ENCODE results near the gene GRP. TPM values are rescaled to one million over a fixed set of nuclear protein-coding genes. Genes with fewer than 3 reads are reported as not detected.

GRP gene
- total RNA-seq, 2 donors from 2014 or later: not detected

GRCh38 chr18:59265246-59265973 is 45.5 kb downstream of the GRP start:
- Mint-ChIP-seq H3K27ac (no peak overlapping the region), H3K27me3 (peaks cover 83% of the 10 kb centered on the region), H3K4me1 (peaks cover 22% of the 10 kb centered on the region), H3K36me3 (ENCODE audit: low read depth) (peaks cover 6% of the 10 kb centered on the region), H3K4me3 (peak overlapping the region; percentile 72)
- DNase-seq (no peak), ATAC-seq (peak; percentile 57)
- H3K9me3 ChIP-seq (ENCODE audit: control insufficient read depth, low read length, poor library complexity, severe bottlenecking): no peaks in the 10 kb centered on the region

- Mint-ChIP-seq H3K27me3 (peaks cover 84% of the 10 kb centered on the region), H3K4me3 (peak overlapping the region; percentile 72), H3K4me1 (peaks cover 22% of the 10 kb centered on the region), H3K27ac (no peak overlapping the region), H3K36me3 (ENCODE audit: low read depth) (peaks cover 6% of the 10 kb centered on the region)
- DNase-seq (no peak), ATAC-seq (no peak)
- no peaks in the 10 kb centered on the region for H3K9me3 ChIP-seq (ENCODE audit: control insufficient read depth, low read length, poor library complexity, severe bottlenecking)
Observed at GRCh38 chr18:59265974-59266369, 46.0 kb downstream of the GRP start.

GRCh38 chr18:59266459-59266858 is 46.5 kb downstream of the GRP start:
- Mint-ChIP-seq H3K27ac (no peak overlapping the region), H3K27me3 (peaks cover 89% of the 10 kb centered on the region), H3K4me3 (peak overlapping the region; percentile 72), H3K4me1 (peaks cover 22% of the 10 kb centered on the region), H3K36me3 (ENCODE audit: low read depth) (peaks cover 6% of the 10 kb centered on the region)
- DNase-seq (no peak), ATAC-seq (no peak)
- no peaks in the 10 kb centered on the region for H3K9me3 ChIP-seq (ENCODE audit: control insufficient read depth, low read length, poor library complexity, severe bottlenecking)

GRCh38 chr18:59266886-59267502 is 47.0 kb downstream of the GRP start:
- Mint-ChIP-seq H3K27ac (no peak overlapping the region), H3K36me3 (ENCODE audit: low read depth) (peaks cover 6% of the 10 kb centered on the region), H3K4me3 (no peak overlapping the region), H3K27me3 (peaks cover 92% of the 10 kb centered on the region), H3K4me1 (peaks cover 25% of the 10 kb centered on the region)
- H3K9me3 ChIP-seq (ENCODE audit: control insufficient read depth, low read length, poor library complexity, severe bottlenecking): no peaks in the 10 kb centered on the region
- no peak for DNase-seq
- no peak for ATAC-seq

GRCh38 chr18:59267503-59268126 is 47.7 kb downstream of the GRP start:
- peaks cover 25% of the 10 kb centered on the region for H3K4me1 Mint-ChIP-seq
- H3K4me3 Mint-ChIP-seq: peak overlapping the region; percentile 73
- peaks cover 91% of the 10 kb centered on the region for H3K27me3 Mint-ChIP-seq
- H3K36me3 Mint-ChIP-seq (ENCODE audit: low read depth): peaks cover 6% of the 10 kb centered on the region
- ATAC-seq: no peak
- no peaks in the 10 kb centered on the region for H3K9me3 ChIP-seq (ENCODE audit: control insufficient read depth, low read length, poor library complexity, severe bottlenecking)
- DNase-seq: no peak
- no peak overlapping the region for H3K27ac Mint-ChIP-seq

- peaks cover 85% of the 10 kb centered on the region for H3K27me3 Mint-ChIP-seq
- ATAC-seq (no peak), DNase-seq (no peak)
- H3K27ac Mint-ChIP-seq: no peak overlapping the region
- peaks cover 6% of the 10 kb centered on the region for H3K36me3 Mint-ChIP-seq (ENCODE audit: low read depth)
- H3K9me3 ChIP-seq (ENCODE audit: control insufficient read depth, low read length, poor library complexity, severe bottlenecking): no peaks in the 10 kb centered on the region
- H3K4me1 Mint-ChIP-seq: peaks cover 25% of the 10 kb centered on the region
- peak overlapping the region; percentile 73 for H3K4me3 Mint-ChIP-seq
Observed at GRCh38 chr18:59268127-59268720, 48.3 kb downstream of the GRP start.

- no peak overlapping the region for H3K27ac Mint-ChIP-seq
- peaks cover 82% of the 10 kb centered on the region for H3K27me3 Mint-ChIP-seq
- peaks cover 29% of the 10 kb centered on the region for H3K4me1 Mint-ChIP-seq
- no peaks in the 10 kb centered on the region for H3K9me3 ChIP-seq (ENCODE audit: control insufficient read depth, low read length, poor library complexity, severe bottlenecking)
- peaks cover 6% of the 10 kb centered on the region for H3K36me3 Mint-ChIP-seq (ENCODE audit: low read depth)
- DNase-seq: no peak
- peak overlapping the region; percentile 73 for H3K4me3 Mint-ChIP-seq
- peak; percentile 64 for ATAC-seq
Observed at GRCh38 chr18:59268721-59269562, 49.0 kb downstream of the GRP start.

- ATAC-seq: no peak
- peaks cover 82% of the 10 kb centered on the region for H3K27me3 Mint-ChIP-seq
- no peak for DNase-seq
- H3K4me3 Mint-ChIP-seq: peak overlapping the region; percentile 69
- peaks cover 6% of the 10 kb centered on the region for H3K36me3 Mint-ChIP-seq (ENCODE audit: low read depth)
- H3K9me3 ChIP-seq (ENCODE audit: control insufficient read depth, low read length, poor library complexity, severe bottlenecking): no peaks in the 10 kb centered on the region
- peak overlapping the region; percentile 1 for H3K27ac Mint-ChIP-seq
- peaks cover 30% of the 10 kb centered on the region for H3K4me1 Mint-ChIP-seq
Observed at GRCh38 chr18:59269563-59270119, 49.7 kb downstream of the GRP start.

GRCh38 chr18:59270689-59271257 is 50.8 kb downstream of the GRP start:
- DNase-seq (no peak), ATAC-seq (no peak)
- Mint-ChIP-seq H3K4me1 (peaks cover 31% of the 10 kb centered on the region), H3K4me3 (no peak overlapping the region), H3K27me3 (peaks cover 83% of the 10 kb centered on the region), H3K36me3 (ENCODE audit: low read depth) (peaks cover 6% of the 10 kb centered on the region), H3K27ac (no peak overlapping the region)
- H3K9me3 ChIP-seq (ENCODE audit: control insufficient read depth, low read length, poor library complexity, severe bottlenecking): no peaks in the 10 kb centered on the region

- H3K9me3 ChIP-seq (ENCODE audit: control insufficient read depth, low read length, poor library complexity, severe bottlenecking): no peaks in the 10 kb centered on the region
- peaks cover 28% of the 10 kb centered on the region for H3K4me1 Mint-ChIP-seq
- ATAC-seq (no peak), DNase-seq (no peak)
- no peak overlapping the region for H3K27ac Mint-ChIP-seq
- peaks cover 4% of the 10 kb centered on the region for H3K36me3 Mint-ChIP-seq (ENCODE audit: low read depth)
- peaks cover 83% of the 10 kb centered on the region for H3K27me3 Mint-ChIP-seq
- peak overlapping the region; percentile 53 for H3K4me3 Mint-ChIP-seq
Observed at GRCh38 chr18:59271606-59272220, 51.8 kb downstream of the GRP start.

- peaks cover 3% of the 10 kb centered on the region for H3K36me3 Mint-ChIP-seq (ENCODE audit: low read depth)
Observed at GRCh38 chr18:59272221-59272888, 52.4 kb downstream of the GRP start.

More at GRCh38 chr18:59272221-59272888, 52.4 kb downstream of the GRP start:
- no peaks in the 10 kb centered on the region for H3K9me3 ChIP-seq (ENCODE audit: control insufficient read depth, low read length, poor library complexity, severe bottlenecking)
- Mint-ChIP-seq H3K4me1 (peaks cover 28% of the 10 kb centered on the region), H3K4me3 (peak overlapping the region; percentile 53), H3K27me3 (peaks cover 83% of the 10 kb centered on the region), H3K27ac (no peak overlapping the region)
- ATAC-seq (no peak), DNase-seq (no peak)

Data from T-helper 17 cell (primary cell).